ENCODE measurements around the gene DAPK1. TPM values are rescaled to one million over a fixed set of nuclear protein-coding genes. Genes with fewer than 3 reads are reported as not detected.

DAPK1 gene
- total and polyA plus RNA-seq, 8 donors = 29.1 to 98.7 (median 45.4) TPM

DNA sequence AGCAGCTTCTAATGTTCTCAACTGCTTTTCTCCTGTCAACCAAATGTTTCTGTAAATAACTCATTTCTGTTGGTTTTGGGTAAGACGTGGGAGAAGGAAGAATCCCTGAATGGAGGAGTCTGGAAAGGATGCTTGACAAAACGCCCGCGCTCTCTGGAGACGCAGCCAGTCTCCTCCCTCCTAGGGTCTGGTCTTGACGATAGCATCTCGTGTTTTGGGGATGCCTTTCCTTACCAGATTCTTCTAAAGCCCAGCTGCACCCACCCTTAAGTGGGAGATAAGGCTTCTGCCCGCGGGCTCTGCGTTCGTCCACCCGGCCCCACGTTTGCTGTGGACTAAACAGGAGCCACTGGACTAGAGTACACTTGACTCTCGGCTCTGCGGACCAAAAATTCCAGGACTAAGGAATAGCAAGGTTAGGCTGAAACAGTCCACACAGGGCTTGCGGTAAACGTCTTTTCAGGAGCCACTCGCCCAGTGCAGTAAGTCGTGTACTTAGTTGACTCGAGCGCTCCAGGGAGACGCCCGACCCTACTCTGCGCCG is 227.8 kb downstream of the DAPK1 start:
- no peaks in the 10 kb centered on the region for H3K27me3 ChIP-seq
- TF ChIP-seq, protein P1, sequence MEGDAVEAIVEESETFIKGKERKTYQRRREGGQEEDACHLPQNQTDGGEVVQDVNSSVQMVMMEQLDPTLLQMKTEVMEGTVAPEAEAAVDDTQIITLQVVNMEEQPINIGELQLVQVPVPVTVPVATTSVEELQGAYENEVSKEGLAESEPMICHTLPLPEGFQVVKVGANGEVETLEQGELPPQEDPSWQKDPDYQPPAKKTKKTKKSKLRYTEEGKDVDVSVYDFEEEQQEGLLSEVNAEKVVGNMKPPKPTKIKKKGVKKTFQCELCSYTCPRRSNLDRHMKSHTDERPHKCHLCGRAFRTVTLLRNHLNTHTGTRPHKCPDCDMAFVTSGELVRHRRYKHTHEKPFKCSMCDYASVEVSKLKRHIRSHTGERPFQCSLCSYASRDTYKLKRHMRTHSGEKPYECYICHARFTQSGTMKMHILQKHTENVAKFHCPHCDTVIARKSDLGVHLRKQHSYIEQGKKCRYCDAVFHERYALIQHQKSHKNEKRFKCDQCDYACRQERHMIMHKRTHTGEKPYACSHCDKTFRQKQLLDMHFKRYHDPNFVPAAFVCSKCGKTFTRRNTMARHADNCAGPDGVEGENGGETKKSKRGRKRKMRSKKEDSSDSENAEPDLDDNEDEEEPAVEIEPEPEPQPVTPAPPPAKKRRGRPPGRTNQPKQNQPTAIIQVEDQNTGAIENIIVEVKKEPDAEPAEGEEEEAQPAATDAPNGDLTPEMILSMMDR (IDR thresholded peaks at IDR 0.05) = no peak
- peaks cover 0 to 10% (median 8%) of the 10 kb centered on the region in 3 donors for H3K4me1 ChIP-seq
- H3K4me3 ChIP-seq = peak overlapping the region; percentile 51 to 68 (median 58)
- intact Hi-C loops (cut with DNase I) = no loop called here
- no peaks in the 10 kb centered on the region for H3K9me3 ChIP-seq
- DNase-seq (peak in 1 of 6 donors; percentile 55), ATAC-seq (peak in 2 of 4 donors; percentile 2 to 3), FAIRE-seq (no peak)
- H3K36me3 ChIP-seq = peaks cover 0 to 3% (median 0%) of the 10 kb centered on the region in 3 donors
- peak overlapping the region; percentile 68 to 93 (median 88) for H3K27ac ChIP-seq
- WGBS, 2 donors = 6 to 7% methylated on average over 25 of the region's 25 CpGs

DNA sequence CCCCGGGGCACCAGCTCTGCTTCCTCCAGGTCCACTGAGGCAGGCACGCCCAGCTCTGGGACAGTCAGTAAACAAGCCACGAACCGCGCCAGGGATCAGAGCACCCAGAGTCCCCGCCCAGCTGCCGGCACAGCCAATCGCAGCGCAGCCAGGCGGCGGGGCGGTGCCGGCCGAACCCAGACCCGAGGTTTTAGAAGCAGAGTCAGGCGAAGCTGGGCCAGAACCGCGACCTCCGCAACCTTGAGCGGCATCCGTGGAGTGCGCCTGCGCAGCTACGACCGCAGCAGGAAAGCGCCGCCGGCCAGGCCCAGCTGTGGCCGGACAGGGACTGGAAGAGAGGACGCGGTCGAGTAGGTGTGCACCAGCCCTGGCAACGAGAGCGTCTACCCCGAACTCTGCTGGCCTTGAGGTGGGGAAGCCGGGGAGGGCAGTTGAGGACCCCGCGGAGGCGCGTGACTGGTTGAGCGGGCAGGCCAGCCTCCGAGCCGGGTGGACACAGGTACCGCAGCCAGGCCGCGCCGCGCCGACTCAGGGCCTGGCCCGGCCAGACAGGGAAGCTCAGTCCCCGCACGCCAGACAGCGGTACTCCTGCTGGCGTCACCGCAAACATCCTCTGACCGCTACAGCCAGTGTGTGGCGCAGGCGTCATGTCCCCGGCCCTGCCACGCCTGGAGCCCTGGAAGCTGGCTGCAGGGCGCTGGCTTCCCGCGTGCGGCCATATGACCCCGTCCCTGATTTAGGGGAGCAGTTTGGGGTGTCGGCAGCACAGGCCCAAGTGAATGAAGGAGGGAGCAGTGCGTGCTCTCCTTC is 228.4 kb downstream of the DAPK1 start, which contains the start of gene CTSL:
TSS of gene CTSL (plus strand) at position 220 of the 810 bp plus-strand sequence. CDS start 1,485 bp downstream, outside the sequence.
- TF ChIP-seq, protein P1 (IDR thresholded peaks at IDR 0.05) = no peak
- intact Hi-C loops (cut with DNase I) = no loop called here
- H3K9me3 ChIP-seq = no peaks in the 10 kb centered on the region
- no peaks in the 10 kb centered on the region for H3K27me3 ChIP-seq
- H3K27ac ChIP-seq = peak within 1 kb of the TSS; percentile 68 to 93 (median 88)
- H3K4me1 ChIP-seq = peaks cover 0 to 10% (median 8%) of the 10 kb centered on the region in 3 donors
- ATAC-seq (peak; percentile 91 to 95 (median 93)), FAIRE-seq (no peak), DNase-seq (peak; percentile 81 to 94 (median 88))
- H3K4me3 ChIP-seq = peak within 1 kb of the TSS; percentile 51 to 68 (median 58)
- peaks cover 0 to 9% (median 0%) of the 10 kb centered on the region in 3 donors for H3K36me3 ChIP-seq
- WGBS, 2 donors = 0 to 1% methylated on average over 67 of the region's 67 CpGs

DNA sequence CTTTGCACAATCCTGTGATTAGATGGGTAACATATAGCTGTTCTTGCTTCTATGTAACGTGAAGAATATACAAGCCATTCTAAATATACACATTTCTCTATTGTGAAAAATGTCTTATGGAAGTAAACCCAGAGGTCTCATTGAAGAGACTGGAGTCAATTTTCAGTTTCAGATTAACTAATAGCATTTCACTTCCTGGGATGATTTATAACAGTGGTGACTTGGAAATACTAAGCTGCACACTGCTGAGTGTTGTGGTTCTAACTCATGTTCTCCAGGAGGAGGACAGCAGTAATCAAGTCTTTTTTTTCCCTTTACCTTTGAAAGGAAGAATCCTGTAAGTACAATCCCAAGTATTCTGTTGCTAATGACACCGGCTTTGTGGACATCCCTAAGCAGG is 231.6 kb downstream of the DAPK1 start:
- peaks cover 0 to 13% (median 0%) of the 10 kb centered on the region in 3 donors for H3K36me3 ChIP-seq
- TF ChIP-seq, protein P1 (IDR thresholded peaks at IDR 0.05) = no peak
- DNase-seq = no peak
- no peaks in the 10 kb centered on the region for H3K9me3 ChIP-seq
- no peak overlapping the region for H3K4me3 ChIP-seq
- H3K27ac ChIP-seq = no peak overlapping the region
- WGBS, 2 donors = 91 to 99% methylated on average over 2 of the region's 2 CpGs
- no peaks in the 10 kb centered on the region for H3K27me3 ChIP-seq
- H3K4me1 ChIP-seq = peaks cover 0 to 10% (median 8%) of the 10 kb centered on the region in 3 donors
- intact Hi-C loops (cut with DNase I) = no loop called here
- ATAC-seq = no peak
- FAIRE-seq = no peak

DNA sequence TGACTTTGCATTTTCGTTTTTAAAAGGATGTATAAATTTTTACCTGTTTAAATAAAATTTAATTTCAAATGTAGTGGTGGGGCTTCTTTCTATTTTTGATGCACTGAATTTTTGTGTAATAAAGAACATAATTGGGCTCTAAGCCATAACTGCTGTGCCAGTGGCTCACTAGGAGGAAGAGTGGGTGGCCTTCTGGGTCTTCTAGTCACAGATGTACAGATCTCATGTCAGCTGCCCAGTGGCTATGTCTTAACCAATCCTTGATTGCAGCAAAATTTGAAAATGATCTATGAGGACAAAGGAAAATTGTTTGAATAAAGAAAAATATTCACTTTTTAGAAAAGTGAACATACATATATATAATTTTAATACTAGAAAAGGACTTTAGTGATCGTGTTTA is 233.7 kb downstream of the DAPK1 start:
- no peak overlapping the region for H3K27ac ChIP-seq
- no peaks in the 10 kb centered on the region for H3K9me3 ChIP-seq
- TF ChIP-seq, protein P1 (IDR thresholded peaks at IDR 0.05) = no peak
- no peak overlapping the region for H3K4me3 ChIP-seq
- no peak for DNase-seq
- no peaks in the 10 kb centered on the region for H3K27me3 ChIP-seq
- intact Hi-C loops (cut with DNase I) = no loop called here
- H3K4me1 ChIP-seq = peaks cover 0 to 10% (median 8%) of the 10 kb centered on the region in 3 donors
- no peak for ATAC-seq
- WGBS, 2 donors = 80 to 86% methylated on average over 2 of the region's 2 CpGs
- peaks cover 0 to 13% (median 0%) of the 10 kb centered on the region in 3 donors for H3K36me3 ChIP-seq
- no peak for FAIRE-seq
